ENCODE data around the gene UBXN11.

UBXN11 gene

GRCh38 chr1:26237230-26237966 is 69.0 kb downstream of the UBXN11 start:
- no peak for DNase-seq
- Histone ChIP-seq H3K27ac (no peak overlapping the region), H3K4me1 (peaks cover 0 to 10% (median 4%) of the 10 kb centered on the region in 4 donors), H3K36me3 (no peaks in the 10 kb centered on the region), H3K27me3 (no peaks in the 10 kb centered on the region), H3K9me3 (no peaks in the 10 kb centered on the region), H3K4me3 (no peak overlapping the region)
- intact Hi-C loops (cut with DNase I; ENCODE audit: low total_unique reads) = no loop called here
- TF ChIP-seq CTCF (IDR thresholded peaks at IDR 0.05) = no peak

- Histone ChIP-seq H3K36me3 (no peaks in the 10 kb centered on the region), H3K9me3 (no peaks in the 10 kb centered on the region), H3K4me1 (peaks cover 0 to 10% (median 4%) of the 10 kb centered on the region in 4 donors), H3K27ac (peak overlapping the region; percentile 75 to 88), H3K27me3 (no peaks in the 10 kb centered on the region), H3K4me3 (peak overlapping the region; percentile 69 to 82)
- no peak for TF ChIP-seq CTCF (IDR thresholded peaks at IDR 0.05)
- intact Hi-C loops (cut with DNase I; ENCODE audit: low total_unique reads) = no loop called here
- no peak for DNase-seq
Observed at GRCh38 chr1:26234644-26235370, 71.6 kb downstream of the UBXN11 start.

GRCh38 chr1:26233903-26234643 is 72.4 kb downstream of the UBXN11 start, which contains the start of gene CEP85:
Gene CEP85 (plus strand): TSS chr1:26234200. CDS start chr1:26239784, 5,584 bp downstream.
- Histone ChIP-seq H3K9me3 (no peaks in the 10 kb centered on the region), H3K27me3 (peaks cover 0 to 3% of the 10 kb centered on the region in 2 donors), H3K4me3 (peak within 1 kb of the TSS; percentile 69 to 82), H3K36me3 (no peaks in the 10 kb centered on the region), H3K27ac (peak within 1 kb of the TSS; percentile 75 to 88), H3K4me1 (peaks cover 0 to 10% (median 4%) of the 10 kb centered on the region in 4 donors)
- DNase-seq = peak; percentile 96 to 98
- intact Hi-C loops (cut with DNase I; ENCODE audit: low total_unique reads) = no loop called here
- TF ChIP-seq CTCF (IDR thresholded peaks at IDR 0.05) = peak; percentile 54 to 64

Data from tibial artery (tissue), 4 donors.